ENCODE results near the gene MZB1. TPM values are rescaled to one million over a fixed set of nuclear protein-coding genes. Genes with fewer than 3 reads are reported as not detected.

MZB1 gene
- total RNA-seq, 2 experiments from 2014 or later = 19.0 to 19.9 TPM

- H3K27me3 Mint-ChIP-seq (ENCODE audit: low read depth) = no peaks in the 10 kb centered on the region
- H3K36me3 Mint-ChIP-seq (ENCODE audit: low read depth) = peaks cover 14% of the 10 kb centered on the region
- POLR2A ChIA-PET = interaction anchor here (1.4 to 1.6 kb wide), 2 partner anchors 63 to 94 kb away, joined by 4 to 6 read pairs; partner anchors contain the start of gene STING1
- H3K9me3 Mint-ChIP-seq (ENCODE audit: insufficient read depth) = no peaks in the 10 kb centered on the region
- CTCF ChIA-PET = interaction anchor here (0.9 to 18.4 kb wide), 10 partner anchors 9 to 145 kb away, joined by 3 to 538 read pairs (median 8); partner anchors contain the start of gene SPATA24
- peaks cover 44% of the 10 kb centered on the region for H3K4me1 Mint-ChIP-seq (ENCODE audit: low read depth)
- H3K4me3 Mint-ChIP-seq = no peak overlapping the region
- no peak overlapping the region for H3K27ac Mint-ChIP-seq
- DNase-seq = no peak
- no peak for ATAC-seq
These were observed 29.8 kb upstream of the MZB1 start for GRCh38 chr5:139419226-139420192.

- H3K36me3 Mint-ChIP-seq (ENCODE audit: low read depth) = peaks cover 10% of the 10 kb centered on the region
- H3K4me3 Mint-ChIP-seq = no peak overlapping the region
- H3K4me1 Mint-ChIP-seq (ENCODE audit: low read depth) = peaks cover 50% of the 10 kb centered on the region
- H3K27ac Mint-ChIP-seq = no peak overlapping the region
- H3K27me3 Mint-ChIP-seq (ENCODE audit: low read depth) = no peaks in the 10 kb centered on the region
- ChIA-PET CTCF (interaction anchor here (2.0 to 18.4 kb wide), 3 partner anchors 12 to 146 kb away, joined by 8 to 538 read pairs (median 21); no protein-coding TSS in a partner anchor), POLR2A (no interaction called here)
- ATAC-seq = no peak
- H3K9me3 Mint-ChIP-seq (ENCODE audit: insufficient read depth) = no peaks in the 10 kb centered on the region
- DNase-seq = no peak
These were observed 29.1 kb upstream of the MZB1 start for GRCh38 chr5:139418793-139419192.

GRCh38 chr5:139417214-139417613 is 27.5 kb upstream of the MZB1 start:
- Mint-ChIP-seq H3K27me3 (ENCODE audit: low read depth) (no peaks in the 10 kb centered on the region), H3K4me1 (ENCODE audit: low read depth) (peaks cover 59% of the 10 kb centered on the region), H3K36me3 (ENCODE audit: low read depth) (peaks cover 9% of the 10 kb centered on the region), H3K27ac (no peak overlapping the region), H3K9me3 (ENCODE audit: insufficient read depth) (no peaks in the 10 kb centered on the region), H3K4me3 (no peak overlapping the region)
- ATAC-seq (no peak), DNase-seq (no peak)
- ChIA-PET POLR2A (interaction anchor here (1.8 kb wide), 1 partner anchor 11 kb away, joined by 9 read pairs; no protein-coding TSS in a partner anchor), CTCF (interaction anchor here (1.0 to 18.4 kb wide), 3 partner anchors 14 to 100 kb away, joined by 3 to 538 read pairs (median 3); no protein-coding TSS in a partner anchor)

- ATAC-seq (no peak), DNase-seq (no peak)
- CTCF ChIA-PET = interaction anchor here (1.4 to 18.4 kb wide), 3 partner anchors 13 to 100 kb away, joined by 5 to 538 read pairs (median 7); partner anchors contain the start of genes PROB1 and SPATA24
- Mint-ChIP-seq H3K27ac (peak overlapping the region; percentile 37), H3K4me1 (ENCODE audit: low read depth) (peaks cover 58% of the 10 kb centered on the region), H3K4me3 (no peak overlapping the region), H3K36me3 (ENCODE audit: low read depth) (peaks cover 9% of the 10 kb centered on the region), H3K27me3 (ENCODE audit: low read depth) (no peaks in the 10 kb centered on the region), H3K9me3 (ENCODE audit: insufficient read depth) (no peaks in the 10 kb centered on the region)
- POLR2A ChIA-PET = interaction anchor here (1.2 to 1.8 kb wide), 3 partner anchors 9 to 147 kb away, joined by 3 to 9 read pairs (median 3); no protein-coding TSS in a partner anchor
These were observed 26.9 kb upstream of the MZB1 start for GRCh38 chr5:139416651-139417050.

GRCh38 chr5:139415869-139416268 is 26.2 kb upstream of the MZB1 start:
- H3K36me3 Mint-ChIP-seq (ENCODE audit: low read depth) = peaks cover 9% of the 10 kb centered on the region
- ATAC-seq (peak; percentile 28), DNase-seq (no peak)
- H3K27ac Mint-ChIP-seq = peak overlapping the region; percentile 80
- ChIA-PET POLR2A (interaction anchor here (0.8 to 1.8 kb wide), 6 partner anchors 10 to 148 kb away, joined by 3 to 9 read pairs (median 3); partner anchors contain the start of gene MATR3), CTCF (interaction anchor here (1.1 to 18.4 kb wide), 4 partner anchors 12 to 159 kb away, joined by 3 to 538 read pairs (median 6); partner anchors contain the start of genes PROB1 and SPATA24)
- peak overlapping the region; percentile 34 for H3K4me3 Mint-ChIP-seq
- peaks cover 58% of the 10 kb centered on the region for H3K4me1 Mint-ChIP-seq (ENCODE audit: low read depth)
- H3K27me3 Mint-ChIP-seq (ENCODE audit: low read depth) = no peaks in the 10 kb centered on the region
- no peaks in the 10 kb centered on the region for H3K9me3 Mint-ChIP-seq (ENCODE audit: insufficient read depth)

GRCh38 chr5:139415221-139415861 is 25.6 kb upstream of the MZB1 start:
- POLR2A ChIA-PET = interaction anchor here (0.8 to 1.8 kb wide), 8 partner anchors 9 to 151 kb away, joined by 3 to 9 read pairs (median 3); partner anchors contain the start of genes MATR3 and SPATA24
- Mint-ChIP-seq H3K4me1 (ENCODE audit: low read depth) (peaks cover 58% of the 10 kb centered on the region), H3K27ac (peak overlapping the region; percentile 80), H3K9me3 (ENCODE audit: insufficient read depth) (no peaks in the 10 kb centered on the region), H3K4me3 (peak overlapping the region; percentile 34), H3K36me3 (ENCODE audit: low read depth) (peaks cover 9% of the 10 kb centered on the region), H3K27me3 (ENCODE audit: low read depth) (no peaks in the 10 kb centered on the region)
- CTCF ChIA-PET = interaction anchor here (0.6 to 18.4 kb wide), 7 partner anchors 12 to 160 kb away, joined by 3 to 538 read pairs (median 4); partner anchors contain the start of genes PROB1 and SPATA24
- ATAC-seq = peak; percentile 84
- peak; percentile 43 for DNase-seq

GRCh38 chr5:139414581-139415130 is 24.9 kb upstream of the MZB1 start:
- DNase-seq = no peak
- Mint-ChIP-seq H3K4me1 (ENCODE audit: low read depth) (peaks cover 58% of the 10 kb centered on the region), H3K27me3 (ENCODE audit: low read depth) (no peaks in the 10 kb centered on the region), H3K27ac (peak overlapping the region; percentile 80), H3K36me3 (ENCODE audit: low read depth) (peaks cover 9% of the 10 kb centered on the region), H3K9me3 (ENCODE audit: insufficient read depth) (no peaks in the 10 kb centered on the region), H3K4me3 (peak overlapping the region; percentile 32)
- POLR2A ChIA-PET = interaction anchor here (0.9 to 1.6 kb wide), 6 partner anchors 8 to 151 kb away, joined by 3 to 6 read pairs (median 3); partner anchors contain the start of genes PAIP2 and SPATA24
- CTCF ChIA-PET = interaction anchor here (0.6 to 18.4 kb wide), 9 partner anchors 8 to 219 kb away, joined by 3 to 538 read pairs (median 4); partner anchors contain the start of gene SPATA24
- no peak for ATAC-seq

- ChIA-PET POLR2A (interaction anchor here (0.8 to 1.6 kb wide), 7 partner anchors 8 to 152 kb away, joined by 3 to 6 read pairs (median 3); partner anchors contain the start of genes PAIP2 and SPATA24), CTCF (interaction anchor here (0.9 to 18.4 kb wide), 9 partner anchors 9 to 220 kb away, joined by 3 to 538 read pairs (median 3); partner anchors contain the start of genes PAIP2 and SPATA24)
- Mint-ChIP-seq H3K9me3 (ENCODE audit: insufficient read depth) (no peaks in the 10 kb centered on the region), H3K27ac (peak overlapping the region; percentile 30), H3K27me3 (ENCODE audit: low read depth) (no peaks in the 10 kb centered on the region), H3K4me1 (ENCODE audit: low read depth) (peaks cover 58% of the 10 kb centered on the region), H3K4me3 (no peak overlapping the region), H3K36me3 (ENCODE audit: low read depth) (peaks cover 9% of the 10 kb centered on the region)
- no peak for DNase-seq
- no peak for ATAC-seq
These were observed 24.2 kb upstream of the MZB1 start for GRCh38 chr5:139413963-139414362.

- peaks cover 51% of the 10 kb centered on the region for H3K4me1 Mint-ChIP-seq (ENCODE audit: low read depth)
- DNase-seq (no peak), ATAC-seq (no peak)
- H3K36me3 Mint-ChIP-seq (ENCODE audit: low read depth) = peaks cover 4% of the 10 kb centered on the region
- ChIA-PET POLR2A (interaction anchor here (0.8 kb wide), 1 partner anchor 124 kb away, joined by 3 read pairs; no protein-coding TSS in a partner anchor), CTCF (interaction anchor here (1.0 to 18.4 kb wide), 4 partner anchors 9 to 220 kb away, joined by 3 to 538 read pairs (median 3); partner anchors contain the start of genes PAIP2 and SPATA24)
- H3K4me3 Mint-ChIP-seq = no peak overlapping the region
- H3K9me3 Mint-ChIP-seq (ENCODE audit: insufficient read depth) = no peaks in the 10 kb centered on the region
- no peak overlapping the region for H3K27ac Mint-ChIP-seq
- no peaks in the 10 kb centered on the region for H3K27me3 Mint-ChIP-seq (ENCODE audit: low read depth)
These were observed 23.4 kb upstream of the MZB1 start for GRCh38 chr5:139413153-139413552.

GRCh38 chr5:139410993-139411828 is 21.5 kb upstream of the MZB1 start:
- DNase-seq = no peak
- no peak for ATAC-seq
- H3K27me3 Mint-ChIP-seq (ENCODE audit: low read depth) = no peaks in the 10 kb centered on the region
- ChIA-PET POLR2A (interaction anchor here (0.6 kb wide), 2 partner anchors 116 to 759 kb away, joined by 3 to 4 read pairs; no protein-coding TSS in a partner anchor), CTCF (interaction anchor here (0.6 to 18.4 kb wide), 5 partner anchors 9 to 154 kb away, joined by 3 to 538 read pairs (median 3); no protein-coding TSS in a partner anchor)
- H3K27ac Mint-ChIP-seq = no peak overlapping the region
- no peak overlapping the region for H3K4me3 Mint-ChIP-seq
- peaks cover 49% of the 10 kb centered on the region for H3K4me1 Mint-ChIP-seq (ENCODE audit: low read depth)
- H3K9me3 Mint-ChIP-seq (ENCODE audit: insufficient read depth) = no peaks in the 10 kb centered on the region
- H3K36me3 Mint-ChIP-seq (ENCODE audit: low read depth) = peaks cover 4% of the 10 kb centered on the region

All from activated CD8-positive, alpha-beta T cell treated with anti-CD3 and anti-CD28 coated beads, Interleukin-2, amount 10 ng/mL, durations not matched to agents 7 days and 5 days (primary cell).